ENCODE results near the gene PTGFRN.
"Not testable (repeated sequence)": the region's sequence is repeated elsewhere in the genome, so short reads cannot be mapped to it uniquely, and the experiment has no call there.

PTGFRN gene

DNA sequence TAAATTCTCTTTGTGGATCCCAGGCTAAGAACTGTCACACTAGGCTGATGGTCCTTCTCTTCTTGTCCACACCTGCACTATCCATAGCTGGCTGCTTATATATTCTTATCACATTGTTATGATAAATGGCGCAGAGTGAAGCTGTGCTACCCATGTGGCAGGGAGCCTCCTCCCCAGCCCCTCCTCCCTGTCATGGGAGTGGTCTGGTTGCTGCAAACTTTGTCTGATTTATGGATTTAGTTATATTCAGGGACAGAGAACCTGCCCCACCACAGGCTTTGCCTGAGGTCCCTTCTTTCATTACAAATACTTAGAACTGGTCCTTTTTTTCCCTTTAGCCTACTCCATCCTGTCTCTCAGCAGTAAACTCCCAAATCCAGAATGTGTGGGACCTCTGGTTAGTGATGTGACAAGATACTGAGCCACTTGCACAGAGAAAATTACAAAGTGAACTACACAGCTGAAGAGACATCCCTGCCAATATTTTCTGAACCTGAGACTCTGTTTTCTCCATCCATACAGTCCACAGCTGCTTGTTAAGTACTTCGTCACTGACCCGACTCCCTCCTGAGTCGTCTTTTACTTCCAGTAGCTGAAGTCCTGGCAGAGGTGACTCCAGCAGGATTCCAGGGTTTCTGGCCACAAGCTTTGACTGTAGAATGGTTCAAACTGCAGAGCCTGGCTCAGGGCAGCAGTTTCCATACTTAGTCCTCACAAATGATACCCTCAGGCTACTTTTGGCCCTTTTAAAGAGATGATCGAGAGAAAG, 37.6 kb downstream of the PTGFRN start:
- DNase-seq = no peak

DNA sequence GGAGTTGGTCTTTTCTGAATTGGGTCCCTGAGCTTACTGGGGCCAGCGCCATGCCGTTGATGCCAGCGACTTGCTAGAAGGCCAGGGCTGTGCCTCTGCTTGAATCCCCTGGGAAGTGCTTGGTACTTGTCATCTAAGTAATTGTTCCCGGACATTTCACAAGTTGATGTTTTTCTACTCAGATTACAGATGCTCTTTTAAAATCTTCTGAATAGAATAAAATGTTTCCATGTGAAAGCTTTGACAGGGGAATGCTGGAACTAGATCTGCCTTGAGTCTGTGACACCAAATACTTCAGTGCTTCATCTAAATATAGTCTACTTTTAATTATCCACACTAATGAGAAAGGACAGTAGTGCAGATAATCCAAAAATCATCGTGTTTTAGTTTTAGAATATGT, 38.3 kb downstream of the PTGFRN start:
- no peak for DNase-seq

DNA sequence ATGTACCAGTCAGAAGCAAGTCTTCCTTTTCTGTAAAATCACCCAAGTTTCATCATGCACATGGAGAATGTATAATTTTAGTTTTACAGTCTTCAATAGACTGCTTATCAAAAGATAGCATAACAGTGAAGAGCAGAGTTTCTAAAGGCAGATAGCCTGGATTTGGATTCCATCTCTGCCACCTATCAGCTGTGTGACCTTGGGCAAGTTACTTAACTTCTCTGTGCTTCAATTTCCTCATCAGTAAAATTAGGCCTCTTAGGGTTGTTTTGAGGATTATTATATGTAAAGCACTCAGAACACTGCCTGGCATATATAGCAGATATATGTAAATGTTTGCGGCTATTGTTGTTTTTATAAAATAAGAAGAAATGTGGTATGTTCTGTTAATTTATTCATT, 38.9 kb downstream of the PTGFRN start:
- DNase-seq = no peak

DNA sequence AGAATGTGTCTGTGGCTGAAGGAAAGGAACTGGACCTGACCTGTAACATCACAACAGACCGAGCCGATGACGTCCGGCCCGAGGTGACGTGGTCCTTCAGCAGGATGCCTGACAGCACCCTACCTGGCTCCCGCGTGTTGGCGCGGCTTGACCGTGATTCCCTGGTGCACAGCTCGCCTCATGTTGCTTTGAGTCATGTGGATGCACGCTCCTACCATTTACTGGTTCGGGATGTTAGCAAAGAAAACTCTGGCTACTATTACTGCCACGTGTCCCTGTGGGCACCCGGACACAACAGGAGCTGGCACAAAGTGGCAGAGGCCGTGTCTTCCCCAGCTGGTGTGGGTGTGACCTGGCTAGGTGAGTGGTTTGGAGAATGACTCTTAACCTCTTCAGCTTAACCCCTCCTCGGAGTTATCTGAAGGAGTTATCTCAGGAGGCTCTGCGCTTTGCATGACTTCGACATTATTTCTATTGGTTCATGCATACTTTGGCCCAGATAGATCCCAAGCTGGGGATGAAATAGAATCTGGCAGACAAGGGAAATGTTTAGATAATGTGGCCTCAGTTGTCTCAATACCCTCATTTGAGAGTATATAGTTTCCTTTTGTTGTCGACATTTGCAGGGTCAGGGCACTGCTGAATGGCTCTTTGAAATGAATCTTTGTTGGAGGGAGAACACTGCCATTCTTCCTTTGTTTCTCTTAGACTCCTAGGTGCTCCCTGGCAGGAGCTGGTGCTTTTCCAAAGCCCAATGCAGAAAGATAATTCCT, 39.7 kb downstream of the PTGFRN start:
- DNase-seq = no peak

DNA sequence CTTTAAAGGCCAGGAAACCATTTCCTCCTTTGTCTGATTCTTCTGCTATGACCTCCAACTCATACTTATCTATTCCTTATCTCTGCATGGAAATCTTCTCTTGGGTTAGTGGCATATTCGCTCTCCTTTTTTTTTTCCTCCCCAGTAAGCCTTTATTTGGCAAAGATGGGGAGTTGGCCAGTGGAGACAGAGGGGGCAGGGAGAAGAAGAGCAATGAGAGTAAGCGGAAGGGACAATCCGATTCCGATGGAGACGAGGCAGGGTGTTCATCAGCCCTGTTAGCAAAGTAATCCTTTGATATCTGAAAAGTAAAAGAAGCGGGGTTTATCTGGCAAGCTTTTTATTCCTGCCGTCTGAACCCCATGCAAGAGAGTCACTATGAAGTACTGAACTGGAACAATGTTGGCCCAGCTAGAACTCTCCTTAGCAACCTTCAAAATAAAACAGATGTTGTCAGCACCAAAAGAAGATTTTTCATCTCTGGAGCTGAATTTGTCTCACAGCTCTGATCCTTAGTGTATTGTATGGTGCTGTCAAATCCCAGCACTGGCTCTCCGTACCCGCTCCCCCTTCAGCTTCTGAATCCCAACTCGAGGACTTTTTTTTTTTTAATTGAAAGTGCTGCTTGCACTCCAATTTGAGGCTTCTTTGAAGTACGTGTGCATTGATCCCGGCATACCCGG, 40.9 kb downstream of the PTGFRN start:
- no peak for DNase-seq

DNA sequence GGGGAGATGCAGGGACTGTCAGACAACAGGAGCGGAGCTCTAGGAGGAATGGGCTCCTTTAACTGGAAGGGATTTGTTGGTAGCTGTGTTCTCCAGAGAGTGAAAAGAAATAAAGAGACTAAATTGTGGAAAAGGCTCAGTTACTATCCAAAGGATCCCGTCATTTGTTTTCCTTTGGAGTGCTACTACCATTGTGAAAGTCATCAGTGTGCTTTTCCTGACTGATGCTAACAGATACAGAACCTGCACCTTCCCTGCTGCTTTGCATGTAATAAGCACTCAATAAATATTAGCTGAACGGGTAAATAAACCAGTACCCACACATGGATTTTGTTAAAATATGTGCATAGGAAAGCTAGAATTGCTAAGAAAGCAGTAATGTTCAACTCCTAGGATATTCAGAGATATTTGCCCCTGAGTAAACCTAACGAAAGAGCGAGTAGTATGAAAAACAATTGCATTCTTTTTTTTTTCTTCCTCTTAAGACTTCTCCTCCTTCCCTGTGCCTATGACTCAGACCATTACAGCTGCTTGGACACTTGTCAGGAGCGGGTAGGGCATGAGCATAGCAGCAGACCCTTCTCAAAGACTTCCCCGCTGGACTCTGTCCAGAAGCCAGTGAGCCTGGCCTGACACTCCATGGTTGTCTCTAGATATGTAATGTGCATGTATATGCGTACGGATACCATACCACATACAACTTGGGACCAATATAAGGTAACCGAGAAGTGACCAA, 41.7 kb downstream of the PTGFRN start:
- no peak for DNase-seq

DNA sequence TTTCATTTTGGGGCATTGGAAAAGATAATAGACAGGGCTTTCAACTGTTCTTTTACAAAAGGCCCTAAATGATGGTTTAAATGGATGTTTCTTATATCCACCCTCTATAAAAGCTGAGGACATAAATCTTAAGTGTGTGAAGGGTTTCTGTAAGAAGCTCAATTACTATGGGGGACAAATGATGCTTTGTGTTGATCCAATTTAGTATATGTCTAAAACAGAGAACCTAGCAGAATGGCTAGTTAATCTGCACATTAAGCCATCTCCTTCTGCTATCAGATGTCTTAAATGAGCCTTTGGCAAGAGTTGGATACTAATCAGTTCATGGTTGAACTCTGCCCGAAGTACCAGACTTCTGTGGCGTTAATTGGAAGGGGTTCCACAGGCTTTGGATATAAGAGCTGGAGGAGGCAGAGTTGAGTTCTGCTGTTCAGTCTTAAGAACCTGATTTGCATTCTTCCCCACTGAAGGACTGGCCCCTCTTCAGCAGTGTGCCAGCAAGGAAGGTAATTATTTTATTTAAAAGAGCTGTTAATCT, 43.1 kb downstream of the PTGFRN start:
- no peak for DNase-seq

DNA sequence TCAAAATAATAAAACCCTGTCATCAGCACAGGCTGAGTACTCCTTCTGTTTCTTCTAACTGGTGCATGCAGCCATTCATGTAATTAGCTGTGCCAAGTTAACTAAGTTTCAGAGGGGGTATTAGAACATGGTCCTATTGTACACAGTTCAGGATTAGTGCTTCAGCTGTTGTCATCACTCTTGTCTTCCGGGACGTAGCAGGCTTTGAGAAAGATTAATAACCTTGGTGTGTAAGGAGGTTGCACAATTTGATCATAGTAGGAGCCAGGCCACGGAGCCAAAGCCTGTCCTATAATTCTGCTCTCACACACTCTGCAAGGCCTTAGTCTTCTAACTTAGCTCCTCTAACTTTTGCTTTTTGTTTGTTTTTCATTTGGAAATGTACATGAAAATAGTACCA, 44.7 kb downstream of the PTGFRN start:
- DNase-seq = no peak

DNA sequence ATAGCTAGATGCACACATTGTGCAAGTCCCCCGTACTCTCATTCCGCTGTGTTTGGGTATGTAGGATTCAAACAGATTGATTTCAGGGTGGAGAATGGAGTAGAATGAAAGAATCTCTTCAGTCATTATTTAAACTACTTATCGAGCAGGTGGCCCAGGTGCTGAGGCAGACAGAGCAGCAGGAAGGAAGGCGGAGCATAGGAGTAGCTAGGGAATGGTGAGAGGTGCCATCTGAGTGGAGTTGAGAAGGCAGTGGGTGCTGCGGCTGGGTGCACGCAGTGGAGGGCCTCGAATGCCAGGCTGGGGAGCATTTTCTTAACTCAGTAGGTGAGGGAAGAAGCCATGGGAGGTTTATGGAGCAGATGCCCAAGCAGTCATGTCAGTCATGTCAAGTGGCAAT, 46.7 kb downstream of the PTGFRN start:
- DNase-seq = no peak

DNA sequence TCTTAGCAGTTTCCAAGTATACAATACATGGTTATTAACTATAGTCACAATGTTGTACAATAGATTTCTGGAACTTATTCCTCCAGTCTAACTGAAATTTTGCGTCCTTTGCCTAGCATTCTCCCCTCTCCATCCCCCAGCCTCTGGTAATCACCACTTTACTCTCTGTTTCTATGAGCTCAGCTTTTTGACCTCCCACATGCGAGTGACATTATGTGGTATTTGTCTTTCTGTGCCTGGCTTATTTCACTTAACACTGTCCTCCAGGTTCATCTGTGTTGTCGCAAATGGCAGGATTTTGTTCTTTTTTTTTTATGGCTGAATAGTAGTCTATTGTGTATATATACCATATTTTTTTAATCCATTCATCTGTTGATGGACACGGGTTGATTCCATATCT, 47.9 kb downstream of the PTGFRN start:
- no peak for DNase-seq

DNA sequence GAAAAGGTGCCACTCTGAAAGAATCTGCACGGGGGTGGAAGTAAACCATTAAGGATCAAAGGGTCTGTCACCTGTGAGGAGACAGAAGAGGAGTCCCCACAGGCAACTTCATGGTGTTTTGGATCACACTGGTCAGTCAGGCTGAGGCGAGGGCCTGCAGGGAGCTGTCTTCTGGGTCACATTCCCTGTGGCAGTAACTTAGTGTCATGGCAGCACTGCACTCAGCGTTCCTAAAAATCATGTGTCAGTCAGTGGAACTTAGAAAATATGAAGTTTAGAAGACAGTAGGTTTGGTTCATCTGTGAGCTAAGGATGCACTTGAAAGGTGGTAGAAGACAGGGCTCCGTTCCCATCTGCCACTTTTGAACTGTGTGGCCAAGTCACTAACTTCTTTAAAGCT, 48.4 kb downstream of the PTGFRN start:
- no peak for DNase-seq

DNA sequence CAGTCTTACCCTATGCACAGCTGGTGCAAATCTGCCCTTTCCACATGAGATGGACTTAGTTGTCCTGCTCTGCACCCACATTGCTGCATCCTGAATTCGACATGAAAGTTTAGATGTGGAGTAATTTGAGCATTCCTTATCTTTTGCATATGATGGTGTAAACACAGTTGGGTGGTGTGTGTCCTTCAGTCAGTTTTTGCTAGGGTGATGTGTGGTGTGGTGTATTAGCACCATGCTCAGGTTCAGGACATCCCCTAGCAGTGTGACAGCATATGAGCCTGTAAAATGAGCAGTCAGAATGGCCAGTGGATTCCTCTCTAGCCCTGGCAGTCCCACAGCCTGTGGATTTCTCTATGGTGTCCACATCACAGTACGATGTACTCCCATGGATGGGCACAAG, 49.3 kb downstream of the PTGFRN start:
- DNase-seq = no peak

DNA sequence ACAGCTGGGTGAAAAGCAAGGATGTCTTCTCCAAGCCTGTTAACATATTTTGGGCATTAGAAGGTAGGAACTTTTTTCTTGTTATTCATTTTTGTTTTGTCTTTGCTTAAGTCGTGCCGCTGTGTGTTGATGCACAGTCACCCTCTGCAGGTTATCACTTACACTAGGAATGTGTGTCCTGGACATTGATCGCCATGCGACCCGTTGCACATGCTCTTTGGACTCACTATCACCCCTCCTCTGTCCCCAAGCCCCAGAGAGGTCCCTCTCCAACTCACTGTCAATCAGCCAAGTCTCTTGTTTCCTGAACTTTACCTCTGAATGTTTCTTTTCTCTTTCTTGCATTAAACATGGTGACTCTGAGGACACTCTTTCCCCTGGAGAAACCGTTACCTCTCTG, 51.9 kb downstream of the PTGFRN start:
- no peak for DNase-seq

DNA sequence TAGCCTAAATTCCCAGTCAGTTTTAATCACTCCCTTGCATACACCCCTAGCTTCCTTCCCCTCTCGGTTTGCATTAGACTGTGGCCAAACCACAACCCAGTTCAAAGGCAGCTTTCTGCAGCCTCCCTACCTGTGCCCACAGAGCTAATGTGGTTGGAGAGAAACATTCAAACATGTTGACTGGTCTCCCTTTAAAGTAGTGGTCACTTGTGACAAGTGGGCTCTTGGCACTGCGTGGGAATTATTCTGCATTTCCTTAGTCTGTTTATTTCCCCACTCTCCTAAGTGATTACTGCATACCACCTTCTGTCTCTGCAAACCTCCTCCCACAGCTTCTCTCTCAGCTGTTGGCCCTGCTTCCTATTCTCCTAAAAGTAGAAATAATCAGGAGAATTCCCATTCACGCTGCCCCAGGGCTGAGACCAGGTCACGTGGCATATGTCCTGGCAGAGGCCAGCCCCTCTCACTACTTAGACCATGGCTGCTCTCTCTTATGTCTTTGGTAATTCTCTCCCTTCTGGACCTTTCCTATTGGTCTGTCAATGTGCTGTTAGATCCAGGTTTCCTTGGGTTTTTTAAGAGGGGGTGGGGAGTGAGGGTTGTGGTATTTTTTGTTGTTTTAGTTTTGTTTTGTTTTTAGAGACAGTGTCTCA, 53.4 kb downstream of the PTGFRN start:
- no peak for DNase-seq

DNA sequence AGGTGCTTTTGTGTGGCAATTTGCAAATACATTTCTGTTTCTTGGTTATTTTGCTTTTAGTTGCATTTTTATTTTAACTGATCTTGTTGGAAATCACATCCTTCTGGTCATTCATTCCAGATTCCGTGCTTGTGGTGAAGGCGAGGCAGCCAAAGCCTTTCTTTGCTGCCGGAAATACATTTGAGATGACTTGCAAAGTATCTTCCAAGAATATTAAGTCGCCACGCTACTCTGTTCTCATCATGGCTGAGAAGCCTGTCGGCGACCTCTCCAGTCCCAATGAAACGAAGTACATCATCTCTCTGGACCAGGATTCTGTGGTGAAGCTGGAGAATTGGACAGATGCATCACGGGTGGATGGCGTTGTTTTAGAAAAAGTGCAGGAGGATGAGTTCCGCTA, 57.1 kb downstream of the PTGFRN start:
- DNase-seq = no peak

DNA sequence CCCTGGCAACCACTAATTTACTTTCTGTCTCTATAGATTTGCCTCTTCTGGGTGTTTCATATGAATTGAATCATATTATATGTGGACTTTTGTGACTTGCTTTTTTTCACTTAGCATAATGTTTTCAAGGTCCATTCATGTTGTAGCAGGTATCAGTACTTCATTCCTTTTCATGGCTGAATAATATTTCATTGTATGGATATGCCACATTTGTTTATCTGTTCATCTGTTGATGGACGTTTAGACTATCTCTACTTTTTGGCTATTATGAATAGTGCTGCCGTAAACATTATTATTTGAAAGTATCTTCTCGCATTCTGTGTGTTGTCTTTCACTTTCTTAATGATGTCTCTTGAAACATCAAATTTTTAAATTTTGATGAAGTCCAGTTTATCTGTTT, 59.0 kb downstream of the PTGFRN start:
- no peak for DNase-seq

DNA sequence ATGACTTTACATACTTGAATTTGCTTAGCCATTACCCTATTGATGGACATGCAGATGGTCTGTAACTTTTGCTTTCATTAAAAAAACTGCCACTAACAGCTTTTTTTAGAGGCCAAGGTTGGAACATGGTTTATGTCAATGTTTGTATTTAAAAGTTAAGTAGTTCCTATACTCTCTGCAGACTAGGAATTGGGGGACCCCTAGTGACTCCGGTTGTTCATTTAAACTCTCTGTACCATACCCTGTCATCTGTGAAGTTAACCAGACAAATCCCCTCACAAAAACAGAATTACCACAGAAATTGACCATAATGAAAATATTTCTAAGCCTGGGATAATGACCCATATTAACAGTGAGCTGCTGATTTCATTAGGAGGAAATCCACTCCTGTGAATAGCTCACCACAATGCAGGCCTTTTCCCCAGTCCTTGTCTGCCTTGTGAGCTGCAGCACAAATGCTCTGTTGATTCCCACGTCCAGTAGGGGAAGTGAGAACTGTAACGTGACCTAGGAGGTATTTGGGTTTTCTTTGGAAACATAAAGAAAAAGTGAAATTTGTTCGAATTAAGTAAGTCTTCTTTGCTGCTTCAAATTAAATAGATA, 61.6 kb downstream of the PTGFRN start:
- DNase-seq = no peak

DNA sequence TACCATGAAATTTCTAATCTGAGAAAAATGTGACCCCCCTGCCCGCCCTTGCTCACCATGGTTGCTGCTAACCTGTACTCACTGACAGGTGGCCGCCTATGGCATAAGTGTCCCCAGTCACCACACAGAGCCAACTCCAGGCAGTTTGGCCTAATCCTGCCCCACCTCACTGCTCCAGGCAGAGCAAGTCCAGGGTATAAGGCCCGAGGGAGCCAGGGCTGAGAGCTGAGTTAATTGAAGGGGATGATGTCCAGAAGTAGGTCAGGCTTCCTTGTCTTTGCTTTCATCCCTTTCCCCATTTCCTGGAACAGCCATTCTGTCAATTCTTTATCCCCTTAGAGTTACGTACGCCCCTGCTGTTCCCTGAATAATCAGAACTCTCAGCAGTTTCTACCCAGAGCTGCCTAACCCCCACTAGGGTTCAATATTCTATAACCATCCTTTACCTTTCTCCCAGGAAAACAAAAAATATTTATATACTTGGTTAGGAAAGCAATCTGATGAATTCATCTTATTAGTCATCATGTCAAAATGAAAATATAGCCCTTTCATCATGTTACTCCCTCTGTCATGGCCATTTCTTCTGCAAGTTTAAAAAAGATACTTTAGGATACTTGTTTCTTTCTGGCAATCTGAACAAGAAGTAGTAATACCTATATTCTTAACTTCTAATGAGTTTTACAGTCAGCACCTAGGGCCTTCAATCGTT, 62.4 kb downstream of the PTGFRN start:
- DNase-seq = no peak

DNA sequence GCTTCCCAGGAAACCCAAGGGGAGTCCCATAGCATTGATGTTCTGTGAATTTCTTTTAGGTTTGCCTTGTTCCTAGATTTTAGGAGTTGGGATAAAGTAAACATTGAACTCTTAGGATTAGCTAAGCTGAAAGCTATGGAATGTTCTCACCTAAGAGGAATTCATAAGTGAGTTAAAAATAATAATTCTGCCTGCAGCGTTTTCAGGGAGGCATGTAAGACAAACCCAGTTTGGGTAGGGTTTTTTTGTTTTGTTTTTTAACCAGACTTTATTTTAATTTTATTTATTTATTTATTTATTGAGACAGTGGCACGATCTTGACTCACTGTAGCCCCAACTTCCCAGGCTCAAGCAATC, 62.9 kb downstream of the PTGFRN start:
- DNase-seq = no peak

DNA sequence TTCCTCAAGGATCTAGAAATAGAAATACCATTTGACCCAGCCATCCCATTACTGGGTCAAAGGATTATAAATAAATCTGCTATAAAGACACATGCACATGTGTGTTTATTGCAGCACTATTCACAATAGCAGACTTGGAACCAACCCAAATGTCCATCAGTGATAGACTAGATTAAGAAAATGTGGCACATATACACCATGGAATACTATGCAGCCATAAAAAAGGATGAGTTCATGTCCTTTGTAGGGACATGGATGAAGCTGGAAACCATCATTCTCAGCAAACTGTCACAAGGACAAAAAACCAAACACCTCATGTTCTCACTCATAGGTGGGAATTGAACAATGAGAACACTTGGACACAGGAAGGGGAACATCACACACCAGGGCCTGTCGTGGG, 70.6 kb downstream of the PTGFRN start:
- not testable (repeated sequence) for DNase-seq

DNA sequence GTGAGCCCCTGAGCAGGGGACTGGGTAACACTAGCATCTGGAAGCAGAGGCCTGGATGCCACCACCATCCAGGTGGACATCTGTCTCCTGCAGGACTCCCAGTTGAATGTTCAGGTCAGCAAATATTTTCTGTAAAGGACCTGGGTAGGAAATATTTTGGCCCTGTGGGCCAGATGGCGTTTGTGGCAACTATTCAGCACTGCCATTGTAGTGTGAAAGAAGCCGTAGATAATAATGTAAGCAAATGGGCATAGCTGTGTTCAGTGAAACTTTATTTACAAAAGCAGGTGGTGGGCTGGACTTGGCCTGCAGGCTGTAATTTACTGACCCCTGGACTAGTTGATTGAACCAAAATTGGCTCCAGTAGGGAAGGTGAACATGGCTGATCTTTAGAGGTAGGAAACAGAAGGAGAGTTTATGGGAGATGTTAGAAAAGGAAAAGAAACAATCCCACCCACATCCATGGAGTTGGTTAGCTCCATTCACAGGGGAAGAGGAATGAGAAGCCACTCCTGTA, 71.9 kb downstream of the PTGFRN start:
- DNase-seq = no peak

Measured in CD4-positive, alpha-beta T cell treated with Interferon gamma for 1 hour (primary cell).